ENCODE results near the gene PHOX2A. TPM values are rescaled to one million over a fixed set of nuclear protein-coding genes. Genes with fewer than 3 reads are reported as not detected.

The PHOX2A gene
- total and polyA plus RNA-seq, 2 donors (not counting 1 experiment from before 2014, with no cell fraction given), result not detected

DNA sequence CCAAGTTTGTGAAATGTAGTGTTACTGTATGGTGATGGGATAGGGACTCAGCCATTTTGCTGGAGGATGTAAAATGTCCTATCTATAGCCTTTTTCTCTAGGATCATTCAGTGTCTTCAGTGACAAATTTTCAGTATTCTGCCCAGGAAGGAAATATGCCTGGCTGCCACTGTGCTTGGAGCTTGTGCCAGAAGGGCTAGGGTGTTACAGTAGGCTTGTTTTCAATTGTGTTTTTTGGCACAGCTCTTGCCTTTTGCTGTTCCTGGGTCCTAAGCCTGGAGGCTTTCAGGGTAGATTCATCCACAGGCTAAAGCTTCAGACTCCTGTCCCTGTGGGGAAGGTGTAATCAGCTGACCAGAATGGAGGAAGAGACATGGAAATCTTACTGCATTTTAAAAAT lies 22.0 kb upstream of the PHOX2A start:
- Histone ChIP-seq H3K4me3 (replicated peaks in 1 of 4; ENCODE audit: control extremely low read depth in 1 of 4, insufficient read depth in 1 of 4, low read depth in 3 of 4, low read length in 4 of 4) (no peak overlapping the region), H3K9ac (ENCODE audit: insufficient read depth, low read length) (no peak overlapping the region), H3K27ac (ENCODE audit: insufficient read depth, low read length) (no peak overlapping the region), H3K4me2 (ENCODE audit: extremely low read depth, insufficient read depth, low read length) (no peak overlapping the region), H3K4me1 (ENCODE audit: control insufficient read depth, extremely low read depth, insufficient read depth, low read length) (no peaks in the 10 kb centered on the region), H4K20me1 (ENCODE audit: control insufficient read depth, extremely low read depth, insufficient read depth, low read length) (no peaks in the 10 kb centered on the region), H3K9me3 (ENCODE audit: control insufficient read depth, insufficient read depth, low read depth, low read length) (no peaks in the 10 kb centered on the region), H3K79me2 (ENCODE audit: control insufficient read depth, insufficient read depth, low read length) (no peaks in the 10 kb centered on the region), H3K27me3 (ENCODE audit: control insufficient read depth, insufficient read depth, low read length) (peaks cover 2% of the 10 kb centered on the region), H3K36me3 (ENCODE audit: control insufficient read depth, insufficient read depth, low read length) (no peaks in the 10 kb centered on the region), H2AFZ (ENCODE audit: low read length) (no peak overlapping the region)
- TF ChIP-seq, protein P1, sequence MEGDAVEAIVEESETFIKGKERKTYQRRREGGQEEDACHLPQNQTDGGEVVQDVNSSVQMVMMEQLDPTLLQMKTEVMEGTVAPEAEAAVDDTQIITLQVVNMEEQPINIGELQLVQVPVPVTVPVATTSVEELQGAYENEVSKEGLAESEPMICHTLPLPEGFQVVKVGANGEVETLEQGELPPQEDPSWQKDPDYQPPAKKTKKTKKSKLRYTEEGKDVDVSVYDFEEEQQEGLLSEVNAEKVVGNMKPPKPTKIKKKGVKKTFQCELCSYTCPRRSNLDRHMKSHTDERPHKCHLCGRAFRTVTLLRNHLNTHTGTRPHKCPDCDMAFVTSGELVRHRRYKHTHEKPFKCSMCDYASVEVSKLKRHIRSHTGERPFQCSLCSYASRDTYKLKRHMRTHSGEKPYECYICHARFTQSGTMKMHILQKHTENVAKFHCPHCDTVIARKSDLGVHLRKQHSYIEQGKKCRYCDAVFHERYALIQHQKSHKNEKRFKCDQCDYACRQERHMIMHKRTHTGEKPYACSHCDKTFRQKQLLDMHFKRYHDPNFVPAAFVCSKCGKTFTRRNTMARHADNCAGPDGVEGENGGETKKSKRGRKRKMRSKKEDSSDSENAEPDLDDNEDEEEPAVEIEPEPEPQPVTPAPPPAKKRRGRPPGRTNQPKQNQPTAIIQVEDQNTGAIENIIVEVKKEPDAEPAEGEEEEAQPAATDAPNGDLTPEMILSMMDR (conservative IDR thresholded peaks at IDR 0.05 in 1 of 2, IDR thresholded peaks at IDR 0.05 in 1 of 2; ENCODE audit: low read depth in 1 of 2, low read length in 2 of 2), result no peak
- TF ChIP-seq EZH2 (IDR thresholded peaks at IDR 0.05; ENCODE audit: low read length, missing control alignments), result no peak
- no peak for DNase-seq (ENCODE audit: low read depth in 2 of 2)

DNA sequence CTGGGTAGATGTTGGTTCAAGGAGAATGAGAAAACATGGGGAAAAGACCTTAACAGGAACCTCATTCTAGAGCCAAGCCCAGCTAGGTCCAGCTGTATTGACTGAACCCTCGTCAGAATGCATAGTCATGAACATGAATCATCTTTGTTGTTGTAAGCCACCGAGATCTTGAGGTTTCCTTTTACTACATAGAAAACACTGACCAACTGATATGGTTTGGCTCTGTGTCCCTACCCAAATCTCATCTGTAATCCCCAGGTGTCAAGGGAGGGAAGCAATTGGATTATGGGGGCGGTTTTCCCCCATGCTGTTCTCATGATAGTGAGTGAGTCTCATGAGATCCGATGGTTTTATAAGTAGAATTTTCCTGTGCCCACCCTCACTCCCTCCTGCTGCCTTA lies 19.4 kb upstream of the PHOX2A start:
- Histone ChIP-seq H3K27me3 (ENCODE audit: control insufficient read depth, insufficient read depth, low read length) (no peaks in the 10 kb centered on the region), H3K9me3 (ENCODE audit: control insufficient read depth, insufficient read depth, low read depth, low read length) (no peaks in the 10 kb centered on the region)

DNA sequence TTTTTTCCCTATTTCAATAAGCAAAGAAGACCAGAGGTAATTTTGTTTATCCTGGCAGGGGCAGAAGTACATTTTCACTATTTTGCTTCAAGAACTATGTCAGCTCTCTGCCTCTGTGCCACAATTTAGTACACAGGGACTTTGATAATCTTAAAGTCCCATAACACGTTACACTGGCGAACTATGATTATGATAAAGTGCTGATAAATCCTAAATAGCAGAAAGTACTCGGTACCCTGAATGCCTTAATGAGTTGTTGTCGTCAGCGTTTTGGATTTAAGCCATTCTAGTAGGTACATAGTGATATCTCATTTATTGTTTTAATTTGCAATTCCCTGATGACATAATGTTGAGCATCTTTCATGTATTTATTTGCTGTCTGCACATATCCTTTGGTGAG lies 16.6 kb upstream of the PHOX2A start:
- no peak overlapping the region for H2AFZ ChIP-seq (ENCODE audit: low read length)
- H3K9me3 ChIP-seq (ENCODE audit: control insufficient read depth, insufficient read depth, low read depth, low read length), result no peaks in the 10 kb centered on the region
- H3K79me2 ChIP-seq (ENCODE audit: control insufficient read depth, insufficient read depth, low read length), result no peaks in the 10 kb centered on the region
- H3K4me3 ChIP-seq (replicated peaks in 1 of 4; ENCODE audit: control extremely low read depth in 1 of 4, insufficient read depth in 1 of 4, low read depth in 3 of 4, low read length in 4 of 4), result no peak overlapping the region
- no peaks in the 10 kb centered on the region for H3K36me3 ChIP-seq (ENCODE audit: control insufficient read depth, insufficient read depth, low read length)
- no peak for TF ChIP-seq EZH2 (IDR thresholded peaks at IDR 0.05; ENCODE audit: low read length, missing control alignments)
- TF ChIP-seq, protein P1 (conservative IDR thresholded peaks at IDR 0.05 in 1 of 2, IDR thresholded peaks at IDR 0.05 in 1 of 2; ENCODE audit: low read depth in 1 of 2, low read length in 2 of 2), result no peak
- H4K20me1 ChIP-seq (ENCODE audit: control insufficient read depth, extremely low read depth, insufficient read depth, low read length), result no peaks in the 10 kb centered on the region
- no peak overlapping the region for H3K27ac ChIP-seq (ENCODE audit: insufficient read depth, low read length)
- no peaks in the 10 kb centered on the region for H3K4me1 ChIP-seq (ENCODE audit: control insufficient read depth, extremely low read depth, insufficient read depth, low read length)
- no peak for DNase-seq (ENCODE audit: low read depth in 2 of 2)
- no peak overlapping the region for H3K4me2 ChIP-seq (ENCODE audit: extremely low read depth, insufficient read depth, low read length)
- H3K9ac ChIP-seq (ENCODE audit: insufficient read depth, low read length), result no peak overlapping the region
- H3K27me3 ChIP-seq (ENCODE audit: control insufficient read depth, insufficient read depth, low read length), result peaks cover 8% of the 10 kb centered on the region

More for the DNA sequence above, 19.4 kb upstream of the PHOX2A start:
- TF ChIP-seq, protein P1 (conservative IDR thresholded peaks at IDR 0.05 in 1 of 2, IDR thresholded peaks at IDR 0.05 in 1 of 2; ENCODE audit: low read depth in 1 of 2, low read length in 2 of 2), result no peak
- TF ChIP-seq EZH2 (IDR thresholded peaks at IDR 0.05; ENCODE audit: low read length, missing control alignments), result no peak
- H3K79me2 ChIP-seq (ENCODE audit: control insufficient read depth, insufficient read depth, low read length), result no peaks in the 10 kb centered on the region
- H3K36me3 ChIP-seq (ENCODE audit: control insufficient read depth, insufficient read depth, low read length), result no peaks in the 10 kb centered on the region
- H3K4me1 ChIP-seq (ENCODE audit: control insufficient read depth, extremely low read depth, insufficient read depth, low read length), result no peaks in the 10 kb centered on the region
- H3K4me2 ChIP-seq (ENCODE audit: extremely low read depth, insufficient read depth, low read length), result no peak overlapping the region
- H3K27ac ChIP-seq (ENCODE audit: insufficient read depth, low read length), result no peak overlapping the region
- H3K4me3 ChIP-seq (replicated peaks in 1 of 4; ENCODE audit: control extremely low read depth in 1 of 4, insufficient read depth in 1 of 4, low read depth in 3 of 4, low read length in 4 of 4), result no peak overlapping the region
- H4K20me1 ChIP-seq (ENCODE audit: control insufficient read depth, extremely low read depth, insufficient read depth, low read length), result no peaks in the 10 kb centered on the region
- H3K9ac ChIP-seq (ENCODE audit: insufficient read depth, low read length), result no peak overlapping the region
- no peak overlapping the region for H2AFZ ChIP-seq (ENCODE audit: low read length)
- DNase-seq (ENCODE audit: low read depth in 2 of 2), result peak; percentile 54 to 77
